Measurements from ENCODE around the gene MAGEA11. TPM values are rescaled to one million over a fixed set of nuclear protein-coding genes. Genes with fewer than 3 reads are reported as not detected.

MAGEA11 gene
- total and polyA plus RNA-seq, 2 of the 4 experiments (the other 2 are of a cell fraction) = not detected

DNA sequence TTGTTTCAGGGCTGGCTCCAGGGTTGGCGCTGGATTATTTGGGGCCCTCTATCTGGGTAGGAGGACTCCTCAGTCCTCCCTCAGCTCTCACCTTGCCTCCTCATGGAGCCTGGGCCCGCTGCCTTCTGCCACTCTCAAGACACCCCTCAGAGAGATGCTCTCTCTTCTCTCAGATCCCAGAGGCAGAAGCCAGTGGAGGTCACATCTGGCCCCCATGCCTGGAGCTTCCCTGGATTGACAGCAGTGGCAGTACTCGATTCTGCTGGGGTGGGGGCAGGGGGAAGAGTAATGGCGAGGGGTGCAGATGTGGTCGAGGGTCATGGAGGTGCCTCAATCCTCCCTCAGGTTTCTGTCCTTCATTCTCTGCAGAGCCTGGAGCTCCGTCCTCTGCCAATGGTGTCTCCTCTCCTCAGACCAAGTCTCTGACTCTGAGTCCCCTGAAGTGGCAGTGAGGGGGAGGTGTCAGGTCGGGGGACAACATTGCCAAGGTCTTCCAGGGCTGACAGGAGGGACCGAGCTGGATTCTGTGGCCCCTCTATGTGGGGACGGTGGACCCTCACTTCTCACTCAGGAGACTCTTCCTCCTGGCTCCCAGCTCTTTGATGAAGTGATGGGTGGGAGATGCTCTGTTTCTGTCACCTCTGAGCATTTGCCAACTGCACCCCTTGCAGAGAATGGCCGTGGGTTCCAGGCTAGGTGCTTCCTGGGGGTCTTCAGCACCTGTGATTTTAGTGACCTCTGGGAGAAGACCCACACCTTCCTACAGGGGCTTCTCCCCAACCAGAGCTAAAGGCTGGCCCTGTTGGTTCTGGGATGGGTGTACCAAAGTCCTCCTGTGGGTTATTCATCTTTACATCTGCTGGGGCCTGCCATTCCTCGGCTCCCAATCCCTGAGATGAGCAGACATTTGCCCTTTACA, 51.1 kb downstream of the MAGEA11 start (continued):
- no peak for TF ChIP-seq RAD21 (IDR thresholded peaks at IDR 0.05; ENCODE audit: low read length)

Small RNAs within 50 kb of the gene (microRNA-seq; reads per million reads assigned to microRNA genes)
- gene AC244098.1 (ENCODE audit: insufficient read depth, insufficient read length) (not detected), gene AC244098.2 (ENCODE audit: insufficient read depth, insufficient read length) (not detected), gene AC244098.3 (ENCODE audit: insufficient read depth, insufficient read length) (not detected)

Small RNAs within 50 kb of the gene (small RNA-seq; reads per million reads assigned to genes)
- gene AC244098.1 = 0 reads per million in 5 experiments
- 0 reads per million in 5 experiments for gene AC244098.2
- gene AC244098.3 = 0 reads per million in 5 experiments

Other genes with a start within 250 kb of the MAGEA11 start
- gene IDS, start 206.8 kb upstream of the MAGEA11 start, total RNA-seq (2012; rRNA removed) = 22.8 and 26.3 TPM in 2 replicates
- 56.9 and 62.7 TPM in 2 replicates for gene IDS, start 206.8 kb upstream of the MAGEA11 start, polyA plus RNA-seq (2012; rRNA removed)
- 15.3 and 16.8 TPM in 2 replicates for gene EOLA1, start 171.0 kb upstream of the MAGEA11 start, total RNA-seq (2012; rRNA removed)
- 15.2 and 15.5 TPM in 2 replicates for gene EOLA1, start 171.0 kb upstream of the MAGEA11 start, polyA plus RNA-seq (2012; rRNA removed)
- gene HSFX3, start 162.1 kb upstream of the MAGEA11 start, total RNA-seq (2012; rRNA removed) = not detected in 2 replicates
- gene HSFX3, start 162.1 kb upstream of the MAGEA11 start, polyA plus RNA-seq (2012; rRNA removed) = not detected in 2 replicates
- gene MAGEA9B, start 124.6 kb upstream of the MAGEA11 start, total RNA-seq (2012; rRNA removed) = not detected in 2 replicates
- not detected in 2 replicates for gene MAGEA9B, start 124.6 kb upstream of the MAGEA11 start, polyA plus RNA-seq (2012; rRNA removed)
- gene HSFX2, start 116.7 kb upstream of the MAGEA11 start, total RNA-seq (2012; rRNA removed) = not detected in 2 replicates
- gene HSFX2, start 116.7 kb upstream of the MAGEA11 start, polyA plus RNA-seq (2012; rRNA removed) = 0.34 and 0.36 TPM in 2 replicates
- 9.7 and 10.3 TPM in 2 replicates for gene TMEM185A, start 80.3 kb upstream of the MAGEA11 start, total RNA-seq (2012; rRNA removed)
- 10.6 and 12.2 TPM in 2 replicates for gene TMEM185A, start 80.3 kb upstream of the MAGEA11 start, polyA plus RNA-seq (2012; rRNA removed)
- under 0.01 and 0.18 TPM in 2 replicates for gene HSFX1, start 62.0 kb downstream of the MAGEA11 start, total RNA-seq (2012; rRNA removed)
- gene HSFX1, start 62.0 kb downstream of the MAGEA11 start, polyA plus RNA-seq (2012; rRNA removed) = 0.20 and 0.36 TPM in 2 replicates
- not detected in 2 replicates for gene MAGEA9, start 69.9 kb downstream of the MAGEA11 start, total RNA-seq (2012; rRNA removed)
- gene MAGEA9, start 69.9 kb downstream of the MAGEA11 start, polyA plus RNA-seq (2012; rRNA removed) = not detected in 2 replicates
- not detected in 2 replicates for gene MAGEA8, start 169.1 kb downstream of the MAGEA11 start, total RNA-seq (2012; rRNA removed)
- not detected in 2 replicates for gene MAGEA8, start 169.1 kb downstream of the MAGEA11 start, polyA plus RNA-seq (2012; rRNA removed)
- not detected in 2 replicates for gene HSFX4, start 217.5 kb downstream of the MAGEA11 start, total RNA-seq (2012; rRNA removed)
- not detected in 2 replicates for gene HSFX4, start 217.5 kb downstream of the MAGEA11 start, polyA plus RNA-seq (2012; rRNA removed)
- gene EOLA2, start 226.4 kb downstream of the MAGEA11 start, total RNA-seq (2012; rRNA removed) = 22.5 and 23.7 TPM in 2 replicates
- gene EOLA2, start 226.4 kb downstream of the MAGEA11 start, polyA plus RNA-seq (2012; rRNA removed) = 46.5 and 51.4 TPM in 2 replicates